SU-DHL-6 (cell line): ENCODE data around the gene ACBD3.

Experiments used
- CTCF ChIP-seq: fragments of 200-600 bp; sonication (generic); IDR thresholded peaks from one replicate; pipeline ENCODE4 v1.5.1; 2017; ENCODE audit warnings: antibody characterized with exemption, mild to moderate bottlenecking, low read length, moderate library complexity; ENCODE audit not compliant: insufficient read depth, poor library complexity, severe bottlenecking
- EZH2phosphoT487 ChIP-seq: fragments of 200-600 bp; sonication (generic), shearing (Covaris generic); conservative IDR thresholded peaks from 2 replicates; pipeline ENCODE4 v1.6.1; 2018; ENCODE audit warnings: mild to moderate bottlenecking, antibody characterized with exemption, low read length, moderate library complexity, mixed read lengths

- TF ChIP-seq CTCF (no peak), EZH2phosphoT487 (no peak)
Measured at GRCh38 chr1:226134170-226135058, 52.1 kb downstream of the ACBD3 start.
